Activated CD8-positive, alpha-beta T cell treated with anti-CD3 and anti-CD28 coated beads for 36 hours (primary cell): ENCODE data around the gene NSD2. TPM values are rescaled to one million over a fixed set of nuclear protein-coding genes. Genes with fewer than 3 reads are reported as not detected.

Experiments
- ATAC-seq: fragments of 200-7000 bp; cut with Tn5 transposase; one replicate; pipeline ENCODE4 v1.10.0; 2021; ENCODE audit warnings: mild to moderate bottlenecking, moderate library complexity
- CTCF ChIA-PET: fragments of 350-600 bp; sonication (Branson Sonifier 250); formaldehyde crosslinking; loops from one replicate; lab custom pipeline; 2021; ENCODE audit warnings: antibody characterized with exemption; lab: Charles Lee
- POLR2A ChIA-PET: fragments of 350-600 bp; sonication (Branson Sonifier 250); formaldehyde crosslinking; loops from one replicate; lab custom pipeline; 2021; ENCODE audit warnings: antibody characterized with exemption; lab: Charles Lee
- DNase-seq: peaks from one replicate; pipeline ENCODE4 v3.0.0-alpha.2; 2020
- H3K27ac Mint-ChIP-seq: one replicate; pipeline ENCODE4 v1.8.0; 2021; ENCODE audit warnings: mild to moderate bottlenecking, mixed read lengths
- H3K27me3 Mint-ChIP-seq: one replicate; pipeline ENCODE4 v1.8.0; 2021; ENCODE audit warnings: mixed read lengths
- H3K36me3 Mint-ChIP-seq: one replicate; pipeline ENCODE4 v1.8.0; 2021; ENCODE audit warnings: low read depth, mixed read lengths
- H3K4me1 Mint-ChIP-seq: one replicate; pipeline ENCODE4 v1.8.0; 2021; ENCODE audit warnings: low read depth, mixed read lengths
- H3K4me3 Mint-ChIP-seq: one replicate; pipeline ENCODE4 v1.8.0; 2021; ENCODE audit warnings: mild to moderate bottlenecking, moderate library complexity, mixed read lengths
- H3K9me3 Mint-ChIP-seq: one replicate; pipeline ENCODE4 v1.8.0; 2021; ENCODE audit warnings: mixed read lengths
- intact Hi-C: fragments of 100-400 bp; cut with micrococcal nuclease; formaldehyde crosslinking; loops from one replicate; pipeline ENCODE4 v1.10.0; 2022
- total RNA-seq, 2 experiments: library from RNA; stranded (reverse); gene quantifications; one replicate each; pipeline ENCODE4 v1.2.3, GENCODE V29; 2021
- TF ChIP-seq, protein P1 (sequence below): fragments of 200-600 bp; IDR thresholded peaks from one replicate; pipeline ENCODE4 v1.8.0; 2022; ENCODE audit warnings: antibody characterized with exemption, mild to moderate bottlenecking

NSD2 gene
- total RNA-seq, 2 experiments from 2014 or later, result 219 TPM

- H3K9me3 Mint-ChIP-seq, result no peaks in the 10 kb centered on the region
- no peaks in the 10 kb centered on the region for H3K27me3 Mint-ChIP-seq
- intact Hi-C loops, result no loop called here
- CTCF ChIA-PET, result no interaction called here
- DNase-seq (no peak), ATAC-seq (no peak)
- H3K4me1 Mint-ChIP-seq, result peaks cover 7% of the 10 kb centered on the region
- TF ChIP-seq, protein P1, sequence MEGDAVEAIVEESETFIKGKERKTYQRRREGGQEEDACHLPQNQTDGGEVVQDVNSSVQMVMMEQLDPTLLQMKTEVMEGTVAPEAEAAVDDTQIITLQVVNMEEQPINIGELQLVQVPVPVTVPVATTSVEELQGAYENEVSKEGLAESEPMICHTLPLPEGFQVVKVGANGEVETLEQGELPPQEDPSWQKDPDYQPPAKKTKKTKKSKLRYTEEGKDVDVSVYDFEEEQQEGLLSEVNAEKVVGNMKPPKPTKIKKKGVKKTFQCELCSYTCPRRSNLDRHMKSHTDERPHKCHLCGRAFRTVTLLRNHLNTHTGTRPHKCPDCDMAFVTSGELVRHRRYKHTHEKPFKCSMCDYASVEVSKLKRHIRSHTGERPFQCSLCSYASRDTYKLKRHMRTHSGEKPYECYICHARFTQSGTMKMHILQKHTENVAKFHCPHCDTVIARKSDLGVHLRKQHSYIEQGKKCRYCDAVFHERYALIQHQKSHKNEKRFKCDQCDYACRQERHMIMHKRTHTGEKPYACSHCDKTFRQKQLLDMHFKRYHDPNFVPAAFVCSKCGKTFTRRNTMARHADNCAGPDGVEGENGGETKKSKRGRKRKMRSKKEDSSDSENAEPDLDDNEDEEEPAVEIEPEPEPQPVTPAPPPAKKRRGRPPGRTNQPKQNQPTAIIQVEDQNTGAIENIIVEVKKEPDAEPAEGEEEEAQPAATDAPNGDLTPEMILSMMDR, result no peak
- H3K36me3 Mint-ChIP-seq, result peaks cover 36% of the 10 kb centered on the region
- H3K27ac Mint-ChIP-seq, result no peak overlapping the region
- POLR2A ChIA-PET, result no interaction called here
- no peak overlapping the region for H3K4me3 Mint-ChIP-seq
Measured at GRCh38 chr4:1836650-1837049, 34.5 kb upstream of the NSD2 start.

DNA sequence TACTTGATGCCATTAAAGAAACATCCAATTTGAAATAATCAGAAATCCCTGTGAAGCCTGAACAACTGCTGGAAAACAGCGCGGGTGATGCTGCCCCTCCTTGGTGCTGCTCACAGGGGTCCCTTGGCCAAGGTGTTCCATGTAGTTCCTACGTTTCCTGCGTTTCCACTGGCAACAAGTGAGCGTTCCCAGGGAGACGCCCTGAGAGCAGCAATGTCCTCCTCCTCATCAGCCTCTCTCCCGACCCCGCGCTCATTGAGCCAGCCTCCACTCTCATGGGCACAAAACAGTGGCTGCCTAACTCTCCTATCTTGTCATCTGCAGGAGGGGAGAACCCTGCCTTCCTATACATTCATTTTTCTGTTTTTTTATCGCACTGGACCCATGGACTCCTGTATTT, 34.1 kb upstream of the NSD2 start:
- peaks cover 9% of the 10 kb centered on the region for H3K4me1 Mint-ChIP-seq
- TF ChIP-seq, protein P1, result no peak
- no peak overlapping the region for H3K27ac Mint-ChIP-seq
- no peaks in the 10 kb centered on the region for H3K9me3 Mint-ChIP-seq
- ChIA-PET CTCF (no interaction called here), POLR2A (no interaction called here)
- no peak overlapping the region for H3K4me3 Mint-ChIP-seq
- intact Hi-C loops, result no loop called here
- DNase-seq (no peak), ATAC-seq (no peak)
- H3K36me3 Mint-ChIP-seq, result peaks cover 34% of the 10 kb centered on the region
- no peaks in the 10 kb centered on the region for H3K27me3 Mint-ChIP-seq

DNA sequence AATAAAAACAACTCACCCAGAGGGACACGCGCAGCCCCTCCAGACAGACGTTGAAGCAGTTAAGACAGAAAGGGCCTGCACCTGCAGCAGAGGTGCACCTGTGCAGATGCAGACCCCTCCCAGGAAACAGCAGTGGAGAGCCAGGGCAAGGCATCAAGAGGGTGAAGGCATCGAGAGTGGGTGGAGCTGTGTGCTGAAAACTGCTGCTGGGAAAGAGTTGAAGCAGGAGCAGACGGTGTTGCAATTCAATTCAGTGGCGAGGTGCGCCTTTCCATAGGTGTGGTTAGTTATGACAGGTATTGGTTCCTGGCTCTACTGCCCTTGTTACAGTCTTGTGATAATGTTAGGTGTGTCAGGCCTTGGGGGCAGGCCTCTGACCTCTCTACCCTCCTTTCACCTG, 31.9 kb upstream of the NSD2 start:
- Mint-ChIP-seq H3K36me3 (peaks cover 36% of the 10 kb centered on the region), H3K27me3 (no peaks in the 10 kb centered on the region), H3K4me3 (no peak overlapping the region), H3K4me1 (peaks cover 8% of the 10 kb centered on the region), H3K9me3 (no peaks in the 10 kb centered on the region), H3K27ac (no peak overlapping the region)
- DNase-seq, result no peak
- TF ChIP-seq, protein P1, result no peak
- ChIA-PET CTCF (interaction anchor here (1.4 kb wide), 1 partner anchor 91 kb away, joined by 4 read pairs; no protein-coding TSS in a partner anchor), POLR2A (interaction anchor here (1.3 kb wide), 1 partner anchor 61 kb away, joined by 3 read pairs; no protein-coding TSS in a partner anchor)
- no peak for ATAC-seq
- intact Hi-C loops, result no loop called here

DNA sequence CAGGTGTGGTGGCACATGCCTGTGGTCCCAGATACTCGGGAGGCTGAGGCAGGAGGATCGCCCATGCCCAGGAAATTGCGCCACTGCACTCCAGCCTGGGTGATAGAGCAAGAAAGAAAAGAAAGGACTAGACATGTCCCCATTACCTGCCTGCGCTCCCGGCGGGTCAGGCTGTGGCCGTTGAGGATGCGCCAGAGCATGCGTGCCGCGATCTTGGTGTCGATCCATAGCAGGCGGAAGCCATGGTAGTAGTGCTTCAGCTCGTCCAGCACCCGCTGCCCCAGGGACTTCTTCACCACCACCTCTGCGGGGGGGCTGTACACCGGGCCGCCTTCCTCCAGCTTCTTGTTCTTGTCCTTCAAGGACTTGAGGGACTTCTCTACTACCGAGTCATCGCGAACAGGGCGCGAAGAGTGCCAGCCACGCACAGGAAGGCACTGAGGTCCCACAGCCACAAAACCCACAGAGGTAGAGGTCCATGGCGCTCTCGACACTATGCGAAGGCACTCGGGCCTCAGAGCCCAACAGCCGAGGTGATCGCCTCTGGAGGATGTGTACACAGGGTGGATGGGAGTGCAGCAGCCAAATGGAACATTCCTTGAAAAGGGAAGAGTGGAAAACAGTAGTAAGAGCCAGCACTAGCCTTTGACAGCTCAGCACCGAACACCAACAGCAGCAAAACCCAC, 29.8 kb upstream of the NSD2 start:
- peaks cover 8% of the 10 kb centered on the region for H3K4me1 Mint-ChIP-seq
- CTCF ChIA-PET, result interaction anchor here (1.6 to 1.8 kb wide), 2 partner anchors 58 to 59 kb away, joined by 5 to 7 read pairs; no protein-coding TSS in a partner anchor
- H3K36me3 Mint-ChIP-seq, result peaks cover 29% of the 10 kb centered on the region
- no peaks in the 10 kb centered on the region for H3K27me3 Mint-ChIP-seq
- POLR2A ChIA-PET, result interaction anchor here (0.8 kb wide), 1 partner anchor 20 kb away, joined by 3 read pairs; no protein-coding TSS in a partner anchor
- H3K4me3 Mint-ChIP-seq, result no peak overlapping the region
- H3K9me3 Mint-ChIP-seq, result no peaks in the 10 kb centered on the region
- TF ChIP-seq, protein P1, result no peak
- no peak for DNase-seq
- intact Hi-C loops, result no loop called here
- no peak for ATAC-seq
- no peak overlapping the region for H3K27ac Mint-ChIP-seq

GRCh38 chr4:1841887-1842210, 29.3 kb upstream of the NSD2 start:
- Mint-ChIP-seq H3K4me1 (peaks cover 8% of the 10 kb centered on the region), H3K27ac (no peak overlapping the region), H3K4me3 (no peak overlapping the region), H3K36me3 (peaks cover 31% of the 10 kb centered on the region), H3K9me3 (no peaks in the 10 kb centered on the region), H3K27me3 (no peaks in the 10 kb centered on the region)
- ATAC-seq (no peak), DNase-seq (no peak)
- TF ChIP-seq, protein P1, result no peak
- CTCF ChIA-PET, result interaction anchor here (1.8 kb wide), 1 partner anchor 58 kb away, joined by 7 read pairs; no protein-coding TSS in a partner anchor
- intact Hi-C loops, result no loop called here
- POLR2A ChIA-PET, result no interaction called here
